Chondrocyte (in vitro differentiated cells): ENCODE measurements around the gene CLCF1. TPM values are rescaled to one million over a fixed set of nuclear protein-coding genes. Genes with fewer than 3 reads are reported as not detected.

Experiments used
- DNase-seq: peaks from one replicate; pipeline ENCODE4 v3.0.0; 2021; ENCODE audit warnings: mixed read lengths, low spot score
- H3K27ac Mint-ChIP-seq: one replicate; pipeline ENCODE4 v1.8.0; 2021; ENCODE audit warnings: mild to moderate bottlenecking, moderate library complexity, mixed read lengths; ENCODE audit not compliant: unreplicated experiment
- H3K27me3 Mint-ChIP-seq: 2 replicates; pipeline ENCODE4 v1.8.0; 2021; ENCODE audit warnings: low read depth, mixed read lengths
- H3K36me3 Mint-ChIP-seq: 2 replicates; pipeline ENCODE4 v1.8.0; 2021; ENCODE audit warnings: low read depth, mixed read lengths
- H3K4me1 Mint-ChIP-seq: 2 replicates; pipeline ENCODE4 v1.8.0; 2021; ENCODE audit warnings: low read depth, mild to moderate bottlenecking, mixed read lengths
- H3K4me3 Mint-ChIP-seq: one replicate; pipeline ENCODE4 v1.8.0; 2021; ENCODE audit warnings: mild to moderate bottlenecking, moderate library complexity, mixed read lengths; ENCODE audit not compliant: unreplicated experiment
- H3K9me3 Mint-ChIP-seq: 2 replicates; pipeline ENCODE4 v1.8.0; 2021; ENCODE audit warnings: low read depth, mixed read lengths
- total RNA-seq: library from RNA; stranded (reverse); gene quantifications from 3 replicates; pipeline ENCODE4 v1.2.1, GENCODE V29; 2021
- TF ChIP-seq, protein P1 (sequence below): fragments of 200-600 bp; sonication (generic); IDR thresholded peaks from 2 replicates; pipeline ENCODE4 v1.5.0; 2021; ENCODE audit warnings: antibody characterized with exemption, mild to moderate bottlenecking, moderate library complexity

CLCF1 gene
- total RNA-seq, 1 donor from 2014 or later = 4.9 TPM

- no peaks in the 10 kb centered on the region for H3K27me3 Mint-ChIP-seq
- H3K27ac Mint-ChIP-seq = no peak overlapping the region
- DNase-seq = no peak
- no peaks in the 10 kb centered on the region for H3K36me3 Mint-ChIP-seq
- no peak overlapping the region for H3K4me3 Mint-ChIP-seq
- H3K4me1 Mint-ChIP-seq = peaks cover 16% of the 10 kb centered on the region
- TF ChIP-seq, protein P1, sequence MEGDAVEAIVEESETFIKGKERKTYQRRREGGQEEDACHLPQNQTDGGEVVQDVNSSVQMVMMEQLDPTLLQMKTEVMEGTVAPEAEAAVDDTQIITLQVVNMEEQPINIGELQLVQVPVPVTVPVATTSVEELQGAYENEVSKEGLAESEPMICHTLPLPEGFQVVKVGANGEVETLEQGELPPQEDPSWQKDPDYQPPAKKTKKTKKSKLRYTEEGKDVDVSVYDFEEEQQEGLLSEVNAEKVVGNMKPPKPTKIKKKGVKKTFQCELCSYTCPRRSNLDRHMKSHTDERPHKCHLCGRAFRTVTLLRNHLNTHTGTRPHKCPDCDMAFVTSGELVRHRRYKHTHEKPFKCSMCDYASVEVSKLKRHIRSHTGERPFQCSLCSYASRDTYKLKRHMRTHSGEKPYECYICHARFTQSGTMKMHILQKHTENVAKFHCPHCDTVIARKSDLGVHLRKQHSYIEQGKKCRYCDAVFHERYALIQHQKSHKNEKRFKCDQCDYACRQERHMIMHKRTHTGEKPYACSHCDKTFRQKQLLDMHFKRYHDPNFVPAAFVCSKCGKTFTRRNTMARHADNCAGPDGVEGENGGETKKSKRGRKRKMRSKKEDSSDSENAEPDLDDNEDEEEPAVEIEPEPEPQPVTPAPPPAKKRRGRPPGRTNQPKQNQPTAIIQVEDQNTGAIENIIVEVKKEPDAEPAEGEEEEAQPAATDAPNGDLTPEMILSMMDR = no peak
- H3K9me3 Mint-ChIP-seq = peaks cover 4% of the 10 kb centered on the region
These were observed 29.1 kb downstream of the CLCF1 start for GRCh38 chr11:67344264-67344663.

- TF ChIP-seq, protein P1 = no peak
- H3K4me3 Mint-ChIP-seq = no peak overlapping the region
These were observed 36.1 kb downstream of the CLCF1 start for GRCh38 chr11:67337257-67337656.

DNA sequence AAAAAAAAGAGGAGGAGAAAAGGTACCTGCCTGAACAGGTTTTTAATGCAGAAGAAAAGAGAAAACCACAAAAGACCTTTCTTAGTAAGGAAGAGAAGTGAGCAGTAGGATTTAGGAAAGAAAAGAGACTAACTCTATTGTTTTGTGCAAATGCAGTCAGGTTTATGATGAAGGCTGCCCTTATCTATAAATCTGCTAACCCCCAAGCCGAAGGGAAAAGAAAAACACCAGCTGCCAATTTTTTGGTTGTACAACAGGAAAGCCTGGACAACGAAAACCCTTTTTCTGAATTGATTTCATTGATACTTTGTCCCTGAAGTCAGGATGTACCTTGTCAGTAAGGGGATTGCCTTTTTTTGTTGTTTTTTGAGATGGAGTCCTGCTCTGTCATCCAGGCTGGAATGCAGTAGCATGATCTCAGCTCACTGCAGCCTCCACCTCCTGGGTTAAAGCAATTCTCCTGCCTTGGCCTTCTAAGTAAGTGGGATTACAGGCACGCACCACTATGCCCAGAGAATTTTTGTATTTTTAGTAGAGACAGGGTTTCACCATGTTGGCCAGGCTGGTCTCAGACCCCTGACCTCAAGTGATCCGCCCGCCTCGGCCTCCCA, 41.2 kb downstream of the CLCF1 start:
- Mint-ChIP-seq H3K4me1 (no peaks in the 10 kb centered on the region), H3K36me3 (peaks cover 4% of the 10 kb centered on the region), H3K9me3 (no peaks in the 10 kb centered on the region), H3K4me3 (no peak overlapping the region), H3K27ac (no peak overlapping the region), H3K27me3 (no peaks in the 10 kb centered on the region)
- TF ChIP-seq, protein P1 = no peak
- no peak for DNase-seq

More at GRCh38 chr11:67337257-67337656, 36.1 kb downstream of the CLCF1 start:
- H3K36me3 Mint-ChIP-seq = peaks cover 4% of the 10 kb centered on the region
- no peaks in the 10 kb centered on the region for H3K9me3 Mint-ChIP-seq
- H3K4me1 Mint-ChIP-seq = no peaks in the 10 kb centered on the region
- no peaks in the 10 kb centered on the region for H3K27me3 Mint-ChIP-seq
- DNase-seq = no peak
- no peak overlapping the region for H3K27ac Mint-ChIP-seq

GRCh38 chr11:67323526-67323925, 49.9 kb downstream of the CLCF1 start:
- DNase-seq = peak; percentile 0
- H3K27me3 Mint-ChIP-seq = no peaks in the 10 kb centered on the region
- no peak overlapping the region for H3K4me3 Mint-ChIP-seq
- H3K9me3 Mint-ChIP-seq = no peaks in the 10 kb centered on the region
- peaks cover 3% of the 10 kb centered on the region for H3K4me1 Mint-ChIP-seq
- TF ChIP-seq, protein P1 = no peak
- H3K36me3 Mint-ChIP-seq = peaks cover 2% of the 10 kb centered on the region
- no peak overlapping the region for H3K27ac Mint-ChIP-seq

DNA sequence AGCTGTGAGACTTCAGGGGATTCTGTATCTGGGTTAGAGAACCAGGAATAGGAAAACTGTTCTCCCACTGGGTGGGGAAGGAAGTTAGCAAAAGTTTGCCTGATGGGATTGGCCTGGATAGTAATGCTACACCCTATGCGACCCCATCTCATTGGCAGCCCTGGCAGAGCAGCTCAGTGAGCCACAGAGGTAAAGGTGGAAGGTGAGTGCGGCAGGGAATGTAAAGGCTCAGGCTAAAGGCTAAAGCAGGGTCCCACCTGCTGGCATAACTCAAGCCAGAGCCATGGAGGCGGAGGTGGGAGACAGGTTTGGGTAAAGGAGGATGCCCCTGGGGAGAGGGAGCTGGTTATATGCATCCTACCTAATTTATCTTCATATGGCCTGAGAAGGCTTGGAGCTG, 51.3 kb downstream of the CLCF1 start:
- Mint-ChIP-seq H3K36me3 (peaks cover 2% of the 10 kb centered on the region), H3K9me3 (no peaks in the 10 kb centered on the region), H3K27me3 (no peaks in the 10 kb centered on the region), H3K27ac (no peak overlapping the region), H3K4me1 (peaks cover 9% of the 10 kb centered on the region), H3K4me3 (no peak overlapping the region)
- TF ChIP-seq, protein P1 = no peak
- DNase-seq = no peak
